Occipital lobe (tissue), 2 donors: ENCODE data around the gene SF3A2. TPM values are rescaled to one million over a fixed set of nuclear protein-coding genes. Genes with fewer than 3 reads are reported as not detected.
"Not testable (repeated sequence)": the region's sequence is repeated elsewhere in the genome, so short reads cannot be mapped to it uniquely, and the experiment has no call there.

ENCODE experiments used
- DNase-seq: peaks from one replicate; lab custom pipeline; 2025; lab: John Stamatoyannopoulos, UW
- total RNA-seq: library from RNA; depleted of rRNA; stranded (reverse); fragments of >200 nt; gene quantifications from one replicate; pipeline ENCODE4 v1.2.3, GENCODE V29; 2014

SF3A2 gene
- total RNA-seq, 1 donor from 2014 or later = 26.4 TPM

DNA sequence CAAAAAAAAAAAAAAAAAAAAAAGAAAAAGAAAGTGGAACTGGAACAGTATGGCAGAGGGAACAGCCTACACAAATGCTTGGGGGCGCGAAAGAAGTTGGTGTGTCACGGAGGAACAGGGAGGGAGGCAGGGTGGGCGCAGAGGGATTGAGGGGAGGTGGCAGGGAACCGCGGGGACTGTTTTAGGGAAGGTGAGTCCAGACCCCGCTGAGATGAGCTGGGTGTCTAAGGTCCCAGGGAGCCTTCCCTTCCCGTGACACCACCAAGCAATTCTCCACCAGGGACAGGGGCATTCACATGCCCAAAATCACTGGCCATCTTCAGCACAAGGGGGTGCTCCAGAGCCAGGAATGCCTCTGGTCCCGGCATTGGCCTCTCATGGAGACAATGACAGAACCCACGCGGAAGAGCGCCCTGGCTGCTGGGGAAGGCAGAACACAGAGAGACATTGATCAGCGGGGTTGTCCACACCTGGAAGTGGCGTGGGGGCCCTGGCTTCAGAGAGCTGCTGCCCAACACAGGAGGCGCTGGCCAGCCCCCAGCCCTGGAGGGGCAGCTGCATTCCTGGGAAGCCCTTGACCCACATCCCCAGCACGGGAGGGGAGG lies 38.4 kb downstream of the SF3A2 start:
- peak; percentile 49 for DNase-seq

DNA sequence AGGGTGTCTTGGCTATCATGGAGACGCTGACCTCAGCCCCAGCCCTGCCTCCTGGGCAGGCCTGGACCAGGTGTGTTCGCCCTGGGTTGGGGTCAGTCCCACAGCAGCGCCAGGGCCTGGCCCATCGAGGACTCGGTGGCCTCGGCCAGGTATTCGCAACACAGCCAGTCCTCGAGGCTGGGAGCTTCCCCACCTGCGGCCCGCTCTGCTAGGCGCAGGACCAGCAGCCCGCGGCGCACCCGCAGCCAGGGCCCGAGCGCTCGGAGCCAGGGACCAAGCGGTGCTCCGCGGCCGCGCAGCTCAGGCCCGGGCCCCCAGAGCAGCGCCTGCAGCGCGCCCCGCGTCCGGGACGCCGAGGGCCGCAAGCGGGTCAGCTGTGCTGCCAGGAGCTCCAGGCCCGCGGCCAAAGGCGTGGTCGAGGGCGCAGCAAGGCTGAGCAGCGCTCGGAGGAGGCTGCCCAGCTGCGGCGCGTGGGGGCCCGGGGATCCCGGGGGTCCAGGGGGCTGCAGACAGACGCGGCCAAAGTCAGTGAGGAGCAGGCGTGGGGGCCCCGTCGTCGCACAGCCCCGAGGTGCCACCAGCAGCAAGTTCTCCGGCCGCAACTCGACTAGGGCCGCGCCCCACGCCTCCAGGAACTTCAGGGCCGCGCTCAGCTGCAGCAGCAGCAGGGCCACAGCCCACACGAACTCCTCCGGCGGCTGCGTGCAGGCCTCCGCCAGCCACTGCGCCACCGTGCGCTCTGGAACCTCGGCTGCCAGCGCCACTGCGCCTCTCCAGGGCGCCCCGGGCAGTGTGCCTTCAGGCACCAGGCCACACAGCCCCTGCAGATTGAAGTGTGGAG lies 39.2 kb downstream of the SF3A2 start:
- DNase-seq = no peak

DNA sequence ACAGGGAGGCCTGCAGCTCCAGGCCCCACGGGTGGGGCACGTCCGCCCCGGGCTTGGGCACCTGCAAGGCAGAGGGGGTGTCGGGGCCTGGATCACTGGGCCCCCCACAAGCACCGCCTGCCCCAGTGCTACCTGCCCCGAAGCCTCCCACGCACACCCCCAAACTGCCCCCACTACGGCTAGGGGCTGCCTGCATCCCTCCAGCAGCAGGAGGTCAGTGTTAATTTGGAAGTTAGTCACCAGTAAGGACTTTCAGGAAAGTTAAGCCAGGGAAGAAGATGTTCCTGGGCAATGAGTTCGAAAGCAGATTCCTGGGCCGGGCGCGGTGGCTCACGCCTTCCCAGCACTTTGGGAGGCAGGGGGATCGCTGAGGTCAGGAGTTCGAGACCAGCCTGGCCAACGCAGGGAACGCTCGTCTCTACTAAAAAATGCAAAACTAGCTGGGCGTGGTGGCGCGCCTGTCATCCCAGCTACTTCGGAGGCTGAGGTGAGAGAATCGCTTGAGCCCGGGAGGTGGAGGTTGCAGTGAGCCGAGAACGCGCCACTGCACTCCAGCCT lies 39.9 kb downstream of the SF3A2 start:
- no peak for DNase-seq

DNA sequence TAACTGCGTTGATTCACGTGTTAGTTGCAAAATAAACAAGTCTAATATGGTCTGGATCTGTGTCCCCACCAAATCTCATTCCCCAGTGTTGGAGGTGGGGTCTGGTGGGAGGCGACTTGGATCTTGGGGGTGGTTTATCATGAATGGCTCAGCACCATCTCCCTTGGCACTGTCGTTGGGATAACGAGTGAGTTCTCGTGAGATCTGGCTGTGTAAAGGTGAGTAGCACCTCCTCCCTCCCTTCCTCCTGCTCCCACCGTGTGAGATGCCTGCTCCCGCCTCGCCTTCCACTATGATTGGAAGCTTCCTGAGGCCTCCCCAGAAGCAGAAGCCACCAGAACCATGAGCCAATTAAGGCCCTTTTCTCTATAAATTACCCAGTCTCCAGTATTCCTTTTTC lies 40.5 kb downstream of the SF3A2 start:
- no peak for DNase-seq

DNA sequence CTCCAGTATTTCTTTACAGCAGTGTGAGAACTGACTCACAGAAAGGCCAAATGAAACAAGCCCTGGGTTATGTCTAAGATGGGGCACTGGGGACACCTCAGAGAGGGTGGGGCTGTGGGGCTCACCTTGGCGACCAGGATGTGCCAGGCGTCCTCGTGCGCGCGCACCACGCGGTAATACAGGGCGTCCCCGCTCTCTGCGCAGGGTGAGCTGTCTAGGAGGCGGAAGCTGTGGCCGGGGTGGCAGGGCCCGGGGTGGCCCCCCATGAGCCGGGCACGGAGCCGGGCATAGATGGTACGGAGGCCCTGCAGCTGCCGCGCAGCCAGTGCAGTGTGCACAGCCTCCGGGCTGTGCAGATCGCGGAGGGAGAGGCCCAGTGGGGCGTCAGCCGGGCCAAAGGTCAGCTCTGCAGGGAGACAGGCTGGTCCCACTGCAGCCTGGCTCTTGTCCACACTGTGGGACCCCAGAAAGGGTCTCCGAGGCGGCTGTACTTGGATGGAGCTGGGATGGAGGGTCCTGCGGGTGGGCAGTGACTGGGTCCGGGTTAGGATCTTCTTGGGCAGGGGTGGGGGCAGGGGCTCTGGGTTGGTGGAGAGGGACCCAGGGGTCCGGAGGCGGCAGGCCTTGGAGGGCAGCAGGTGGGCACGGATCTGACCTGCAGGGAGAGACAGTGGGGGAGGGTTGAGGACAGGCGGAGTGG lies 42.0 kb downstream of the SF3A2 start:
- DNase-seq = no peak

DNA sequence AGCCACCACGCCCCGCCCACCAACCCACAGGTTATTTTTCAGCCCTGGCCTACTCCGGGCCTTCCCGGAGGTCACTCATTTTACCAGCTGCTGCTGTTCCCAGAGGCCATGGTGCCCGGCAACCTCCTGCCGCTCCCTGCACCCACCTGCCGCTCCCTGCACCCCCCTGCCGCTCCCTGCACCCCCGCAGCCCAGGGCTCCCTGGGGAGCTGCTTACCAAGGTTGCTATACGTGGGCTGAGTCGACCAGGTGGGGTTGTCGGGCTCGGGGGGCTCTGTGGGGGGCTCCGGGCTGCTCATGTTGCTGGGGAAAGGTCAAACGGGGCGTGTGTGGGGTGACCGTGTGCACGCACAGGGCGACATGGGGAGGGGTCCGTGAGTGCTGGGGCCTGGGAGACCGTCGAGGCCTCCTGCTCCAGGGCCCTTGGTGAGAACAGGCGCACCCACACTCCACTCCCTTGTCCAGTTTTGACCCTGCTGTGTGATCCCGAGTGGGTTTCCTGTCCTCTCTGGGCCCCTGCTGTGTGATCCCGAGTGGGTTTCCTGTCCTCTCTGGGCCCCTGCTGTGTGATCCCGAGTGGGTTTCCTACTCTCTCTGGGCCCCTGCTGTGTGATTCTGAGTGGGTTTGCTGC lies 44.1 kb downstream of the SF3A2 start:
- DNase-seq = no peak

DNA sequence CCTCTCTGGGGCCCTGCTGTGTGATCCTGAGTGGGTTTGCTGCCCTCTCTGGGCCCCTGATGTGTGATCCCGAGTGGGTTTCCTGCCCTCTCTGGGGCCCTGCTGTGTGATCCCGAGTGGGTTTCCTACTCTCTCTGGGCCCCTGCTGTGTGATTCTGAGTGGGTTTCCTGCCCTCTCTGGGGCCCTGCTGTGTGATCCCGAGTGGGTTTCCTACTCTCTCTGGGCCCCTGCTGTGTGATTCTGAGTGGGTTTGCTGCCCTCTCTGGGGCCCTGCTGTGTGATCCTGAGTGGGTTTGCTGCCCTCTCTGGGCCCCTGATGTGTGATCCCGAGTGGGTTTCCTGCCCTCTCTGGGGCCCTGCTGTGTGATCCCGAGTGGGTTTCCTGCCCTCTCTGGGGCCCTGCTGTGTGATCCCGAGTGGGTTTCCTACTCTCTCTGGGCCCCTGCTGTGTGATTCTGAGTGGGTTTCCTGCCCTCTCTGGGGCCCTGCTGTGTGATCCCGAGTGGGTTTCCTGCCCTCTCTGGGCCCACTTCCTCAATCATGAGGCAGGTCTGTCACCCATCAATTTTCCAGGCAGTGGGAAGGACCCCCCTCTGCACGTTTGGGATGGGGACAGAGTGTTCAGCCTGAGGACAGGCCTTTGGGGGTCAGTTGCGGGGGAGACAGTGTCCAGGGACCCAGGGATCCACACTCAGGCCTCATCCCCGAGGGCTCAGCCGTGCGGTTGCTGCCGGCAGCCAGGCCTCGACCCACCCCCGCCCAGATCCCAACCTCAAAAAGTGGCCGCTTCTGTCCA lies 44.8 kb downstream of the SF3A2 start:
- not testable (repeated sequence) for DNase-seq

DNA sequence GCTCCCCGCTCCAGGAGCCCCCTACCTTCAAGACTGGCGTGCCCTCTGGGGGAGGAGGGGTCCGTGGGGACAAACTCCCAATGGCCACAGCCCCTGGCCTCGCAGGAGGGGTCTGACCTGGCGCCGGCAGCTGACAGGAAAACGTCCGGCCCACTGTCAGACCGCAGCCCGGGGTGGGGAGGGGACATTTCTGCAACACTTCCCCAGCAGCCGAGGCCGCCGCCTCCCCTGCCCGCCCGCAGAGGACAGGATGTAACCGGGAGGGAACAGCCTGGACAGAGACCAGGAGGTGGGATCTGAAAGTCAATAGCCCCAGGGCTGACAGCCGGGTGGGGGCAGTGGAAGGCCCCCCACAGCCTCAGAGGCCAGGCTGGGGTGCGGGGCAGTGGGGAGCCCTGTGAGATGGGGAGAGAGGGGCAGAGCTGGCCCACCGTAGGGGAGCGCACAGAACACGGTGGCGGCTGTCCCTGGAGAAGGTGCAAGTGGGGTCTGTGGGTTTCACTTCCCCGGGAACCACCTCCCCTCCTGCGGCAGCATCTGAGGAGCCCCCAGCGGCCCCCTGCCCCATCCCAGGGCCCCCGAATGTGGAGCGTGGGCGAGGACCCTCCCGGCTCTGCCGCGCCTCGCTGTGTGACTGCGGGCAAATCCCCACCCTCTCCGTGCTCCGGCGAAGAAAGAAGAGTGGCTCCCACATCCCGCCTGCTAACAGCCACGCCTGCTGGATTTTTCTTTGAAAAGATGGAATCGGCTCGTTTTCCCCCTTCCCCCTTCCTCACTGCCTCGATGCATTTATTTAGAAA lies 45.6 kb downstream of the SF3A2 start, which contains the start of gene PEAK3:
Gene PEAK3, minus strand, starts transcription at position 114 of the 800 bp plus-strand sequence. CDS start 1,244 bp downstream, outside the sequence.
- no peak for DNase-seq

DNA sequence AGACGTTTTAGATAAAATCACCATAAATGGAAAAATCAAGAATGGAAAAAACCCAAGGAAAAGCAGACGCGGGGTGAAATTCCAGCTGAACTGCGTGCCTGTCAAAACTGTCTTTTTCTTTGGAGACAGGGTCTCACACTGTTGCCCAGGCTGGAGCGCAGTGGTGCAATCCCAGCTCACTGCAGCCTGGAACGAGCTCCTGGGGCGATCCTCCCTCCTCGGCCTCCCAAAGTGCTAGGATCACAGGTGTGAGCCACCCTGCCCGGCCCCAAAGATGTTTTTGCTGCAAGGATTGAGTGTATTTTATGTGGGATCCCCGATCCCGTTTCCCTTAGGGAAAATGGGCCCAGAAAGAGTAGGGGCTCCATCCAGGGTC lies 46.2 kb downstream of the SF3A2 start:
- DNase-seq = no peak

DNA sequence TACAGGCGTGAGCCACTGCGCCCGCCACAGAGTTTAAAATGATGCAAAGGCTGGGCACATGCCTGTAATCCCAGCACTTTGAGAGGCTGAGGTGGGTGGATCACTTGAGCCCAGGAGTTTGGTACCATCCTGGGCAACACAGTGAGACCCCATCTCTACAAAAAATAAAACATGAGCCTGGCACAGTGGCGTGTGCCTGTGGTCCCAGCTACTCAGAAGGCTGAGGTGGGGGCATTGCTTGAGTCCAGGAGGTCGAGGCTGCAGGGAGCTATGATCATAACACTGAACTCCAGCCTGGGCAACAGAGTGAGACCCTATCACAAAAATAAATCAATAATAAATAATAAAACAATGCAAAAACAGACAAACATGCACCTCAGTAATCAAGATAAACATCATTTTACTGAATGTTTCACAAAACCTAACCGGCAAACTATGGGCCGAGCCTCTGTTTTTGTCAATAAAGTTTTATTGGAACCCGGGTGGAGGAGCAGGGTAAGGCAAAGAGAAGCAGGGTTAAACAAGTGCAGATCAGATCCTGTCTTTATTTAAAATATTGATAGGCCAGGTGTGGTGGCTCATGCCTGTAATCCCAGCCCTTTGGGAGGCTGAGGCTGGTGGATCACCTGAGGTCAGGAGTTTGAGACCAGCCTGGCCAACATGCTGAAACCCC lies 47.3 kb downstream of the SF3A2 start:
- DNase-seq = no peak

DNA sequence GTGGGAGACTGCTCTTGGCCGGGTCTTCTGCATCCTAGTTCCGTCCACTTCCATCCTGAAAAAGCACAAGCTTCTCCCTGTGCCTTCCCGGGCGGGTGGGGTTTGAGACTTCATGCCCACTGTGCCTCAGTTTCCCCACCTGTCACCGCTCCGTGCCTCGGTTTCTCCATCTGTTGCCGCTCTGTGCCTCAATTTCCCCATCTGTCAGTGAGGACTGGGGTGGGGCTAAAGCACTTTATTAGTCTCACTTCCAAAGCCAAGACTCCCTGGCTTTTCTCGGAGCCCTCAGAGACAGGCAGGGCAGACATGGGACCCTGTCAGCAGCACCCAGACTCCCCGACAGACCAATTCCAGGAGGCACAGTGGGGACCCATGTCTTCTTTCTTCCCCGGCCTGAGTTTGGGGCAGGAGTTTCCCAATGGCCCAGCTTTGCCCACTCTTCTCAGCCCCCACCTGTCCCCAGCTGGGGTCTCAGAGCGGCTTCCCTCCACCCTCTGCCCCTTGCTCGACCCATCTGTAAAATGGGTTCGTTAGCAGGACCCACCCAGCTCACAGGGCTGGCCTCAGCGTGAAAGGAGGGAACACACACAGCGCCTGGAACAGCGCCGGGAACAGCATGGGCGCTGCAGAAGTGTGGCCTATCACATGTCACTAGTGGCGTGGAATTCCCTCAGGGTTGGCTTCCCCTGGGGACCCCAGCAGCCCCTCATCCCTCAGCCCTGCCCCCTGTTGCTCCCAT lies 49.9 kb downstream of the SF3A2 start:
- DNase-seq = no peak

DNA sequence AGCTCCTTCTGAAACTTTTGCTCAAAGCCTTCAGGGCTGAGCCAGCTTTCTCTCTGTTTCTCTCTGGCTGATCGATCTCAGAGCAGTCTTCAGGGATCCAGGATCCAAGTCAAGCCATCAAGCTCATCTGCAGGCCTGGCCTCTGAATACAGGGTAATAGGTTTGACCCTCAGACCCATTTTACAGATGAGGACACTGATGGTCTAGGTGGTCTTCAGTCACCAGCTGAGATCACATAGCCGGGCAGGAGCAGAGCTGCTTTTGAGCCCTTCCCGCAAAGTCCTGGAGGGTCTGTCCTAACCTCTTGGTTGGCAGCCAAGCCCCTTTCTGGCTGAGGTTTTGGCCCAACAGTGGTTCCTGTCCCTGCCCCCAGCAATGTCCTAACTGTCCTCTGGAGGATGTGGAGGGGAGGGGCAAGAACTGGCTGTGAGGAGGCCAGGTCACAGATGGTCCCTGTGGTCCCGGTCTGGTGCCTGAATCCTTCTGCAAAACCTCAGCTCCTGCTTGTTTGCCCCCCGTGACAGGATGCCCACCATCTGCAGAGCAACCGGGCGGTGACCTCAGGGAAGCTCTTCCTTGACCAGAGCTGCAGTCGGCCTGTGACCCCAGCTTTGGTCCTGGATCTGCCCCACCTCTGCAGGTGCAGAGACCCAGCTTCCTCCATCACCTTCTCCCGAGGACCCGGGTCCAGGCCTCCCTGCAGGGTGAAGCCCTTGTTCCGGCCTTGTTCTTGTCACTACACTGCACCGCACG lies 51.1 kb downstream of the SF3A2 start:
- no peak for DNase-seq

DNA sequence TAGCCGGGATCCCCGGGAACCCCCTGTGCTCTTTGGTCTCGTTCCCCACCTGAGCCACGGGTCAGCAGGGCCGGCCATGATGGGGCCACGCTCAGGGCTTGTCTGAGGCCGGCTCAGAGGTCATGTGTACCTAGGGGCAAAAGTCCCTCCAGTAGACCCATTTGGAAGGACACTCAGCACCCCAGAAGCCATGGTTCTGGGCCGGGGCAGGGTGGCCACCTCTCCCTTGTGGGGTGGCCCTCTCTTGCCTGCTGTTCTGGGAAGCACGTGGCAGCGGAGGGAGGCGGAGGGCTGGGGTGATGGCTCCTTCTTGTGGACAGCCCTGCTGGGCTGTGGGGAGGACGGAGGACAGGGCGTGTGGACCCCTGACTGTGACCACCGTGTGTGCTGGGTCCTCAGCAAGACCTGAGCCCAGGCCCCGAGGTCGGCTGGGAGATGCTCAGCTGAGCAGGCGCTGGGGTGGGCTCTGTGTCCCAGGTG lies 51.8 kb downstream of the SF3A2 start:
- DNase-seq = no peak

DNA sequence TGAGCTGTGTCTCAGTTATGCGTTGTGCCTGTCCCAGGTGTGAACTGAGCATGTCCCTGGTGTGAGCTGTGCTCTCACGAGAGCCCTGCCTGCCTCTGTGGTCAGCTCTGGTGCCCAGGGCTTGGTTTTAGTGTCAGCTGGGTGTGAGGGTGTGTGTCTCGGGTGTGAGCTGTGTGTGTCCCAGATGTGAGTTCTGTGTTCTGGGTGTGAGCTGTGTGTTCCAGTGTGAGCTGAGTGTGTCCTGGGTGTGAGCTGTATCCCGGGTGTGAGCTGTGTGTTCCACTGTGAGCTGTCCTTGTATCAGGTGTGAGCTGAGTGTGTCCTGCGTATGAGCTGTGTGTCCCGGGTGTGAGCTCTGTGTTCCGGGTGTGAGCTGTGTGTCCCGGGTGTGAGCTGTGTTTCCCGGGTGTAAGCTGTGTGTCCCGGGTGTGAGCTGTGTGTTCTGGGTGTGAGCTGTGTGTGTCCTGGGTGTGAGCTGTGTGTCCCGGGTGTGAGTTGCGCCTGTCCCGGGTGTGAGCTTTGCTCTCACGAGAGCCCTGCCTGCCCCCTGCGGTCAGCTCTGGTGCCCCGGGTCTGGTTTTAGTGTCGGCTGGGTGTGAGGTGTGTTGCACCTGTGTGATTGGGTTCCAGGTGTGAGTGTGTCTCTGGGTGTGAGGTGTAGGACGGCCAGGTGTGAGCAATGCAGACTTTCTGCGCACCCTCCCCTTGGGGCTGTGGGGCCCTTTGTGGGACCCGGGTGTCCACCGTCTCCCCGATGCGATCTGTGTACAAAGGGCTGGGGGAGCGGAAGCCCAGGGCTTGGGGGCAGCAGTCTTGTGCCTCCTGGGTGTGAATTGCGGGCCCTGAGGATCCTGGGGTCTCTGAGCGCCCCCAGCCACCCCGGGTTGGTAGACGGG lies 52.4 kb downstream of the SF3A2 start:
- no peak for DNase-seq

DNA sequence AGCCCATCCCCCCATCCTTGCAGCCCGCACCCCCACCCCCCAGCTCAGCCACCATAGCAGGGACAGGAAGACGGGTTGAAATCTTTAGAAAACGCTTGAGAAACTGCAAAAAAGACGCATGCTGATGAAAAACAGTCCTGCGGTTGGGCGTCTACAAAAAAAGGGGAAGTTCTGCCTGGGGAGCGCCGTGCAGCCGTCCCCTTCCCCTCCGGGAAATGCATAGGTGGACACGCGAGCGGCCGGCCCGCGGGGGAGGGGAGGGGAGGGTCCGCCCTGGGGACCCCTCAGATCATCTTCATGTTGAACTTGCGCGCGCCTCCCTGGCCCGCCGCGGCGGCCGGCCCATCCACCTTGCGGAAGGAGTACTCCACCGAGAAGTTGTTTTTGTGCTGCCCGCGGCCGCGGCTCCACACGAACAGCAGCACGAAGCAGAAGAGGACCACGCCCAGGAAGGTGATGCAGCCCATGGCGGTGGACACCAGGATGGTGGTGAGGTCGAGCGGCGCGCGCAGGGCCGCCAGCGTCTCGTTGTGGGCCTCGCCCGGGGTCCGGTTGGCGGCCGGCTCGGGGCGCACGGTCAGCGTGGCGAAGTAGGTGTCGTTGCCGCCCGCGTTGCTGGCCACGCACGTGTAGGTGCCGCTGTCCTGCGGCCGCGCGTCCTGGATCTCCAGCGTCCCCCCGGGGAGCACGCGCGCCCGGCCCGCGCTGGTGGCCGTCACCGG lies 53.3 kb downstream of the SF3A2 start:
- DNase-seq = no peak
